Central memory CD4-positive, alpha-beta T cell (primary cell): ENCODE data around the gene PPP6C.
A peak's percentile ranks its signal among the peaks of the same experiment; 100 is the strongest.
"Not testable (repeated sequence)": the region's sequence is repeated elsewhere in the genome, so short reads cannot be mapped to it uniquely, and the experiment has no call there.

ENCODE experiments used
- DNase-seq: peaks from one replicate; pipeline ENCODE4 v3.0.0; 2022

Gene PPP6C

GRCh38 chr9:125181756-125182155 is 7.8 kb downstream of the PPP6C start:
- DNase-seq, result not testable (repeated sequence)

- no peak for DNase-seq
Measured at GRCh38 chr9:125180876-125181275, 8.7 kb downstream of the PPP6C start.

- DNase-seq, result not testable (repeated sequence)
Measured at GRCh38 chr9:125179776-125180175, 9.8 kb downstream of the PPP6C start.

GRCh38 chr9:125177888-125178287 is 11.7 kb downstream of the PPP6C start:
- DNase-seq, result no peak

GRCh38 chr9:125176636-125177035 is 13.0 kb downstream of the PPP6C start:
- DNase-seq, result no peak

GRCh38 chr9:125172031-125172755 is 17.4 kb downstream of the PPP6C start:
- no peak for DNase-seq

- no peak for DNase-seq
Measured at GRCh38 chr9:125169895-125170294, 19.7 kb downstream of the PPP6C start.

- DNase-seq, result no peak
Measured at GRCh38 chr9:125166762-125167161, 22.8 kb downstream of the PPP6C start.

GRCh38 chr9:125162891-125163290 is 26.7 kb downstream of the PPP6C start:
- DNase-seq, result not testable (repeated sequence)

GRCh38 chr9:125161284-125161918 is 28.2 kb downstream of the PPP6C start:
- DNase-seq, result no peak

GRCh38 chr9:125160750-125161149 is 28.9 kb downstream of the PPP6C start:
- no peak for DNase-seq

GRCh38 chr9:125156551-125156950 is 33.1 kb downstream of the PPP6C start:
- DNase-seq, result no peak

GRCh38 chr9:125153712-125154367 is 35.8 kb downstream of the PPP6C start:
- DNase-seq, result no peak

GRCh38 chr9:125151730-125152129 is 37.9 kb downstream of the PPP6C start:
- no peak for DNase-seq

GRCh38 chr9:125150349-125151245 is 39.0 kb downstream of the PPP6C start:
- DNase-seq, result no peak

GRCh38 chr9:125147401-125147951 is 42.1 kb downstream of the PPP6C start:
- DNase-seq, result no peak

- DNase-seq, result no peak
Measured at GRCh38 chr9:125146247-125146646, 43.4 kb downstream of the PPP6C start.

- DNase-seq, result no peak
Measured at GRCh38 chr9:125145425-125145824, 44.2 kb downstream of the PPP6C start.

GRCh38 chr9:125143377-125144090 is 46.1 kb downstream of the PPP6C start, which contains the start of gene SCAI:
Gene SCAI (minus strand): TSS chr9:125143528. CDS start chr9:125143437, 91 bp downstream.
- DNase-seq, result peak; percentile 98

GRCh38 chr9:125142560-125143376 is 46.8 kb downstream of the PPP6C start:
- DNase-seq, result no peak

GRCh38 chr9:125141751-125142150 is 47.9 kb downstream of the PPP6C start:
- DNase-seq, result no peak
